HG02763 (cell line): ENCODE data around the gene TMEM185A.
"Not testable (repeated sequence)": the region's sequence is repeated elsewhere in the genome, so short reads cannot be mapped to it uniquely, and the experiment has no call there.

ENCODE experiments used
- ATAC-seq: cut with Tn5 transposase; IDR thresholded peaks from one replicate; pipeline ENCODE4 v1.9.1; 2021; ENCODE audit warnings: mild to moderate bottlenecking, moderate library complexity; ENCODE audit not compliant: unreplicated experiment

TMEM185A gene

GRCh38 chrX:149631234-149632165 lies at the start of gene TMEM185A:
TMEM185A (minus strand) TSS chrX:149631792; CDS start chrX:149631580, 212 bp downstream.
- peak; percentile 88 for ATAC-seq

- ATAC-seq = no peak
Measured at GRCh38 chrX:149681182-149681581, 49.6 kb upstream of the TMEM185A start.

DNA sequence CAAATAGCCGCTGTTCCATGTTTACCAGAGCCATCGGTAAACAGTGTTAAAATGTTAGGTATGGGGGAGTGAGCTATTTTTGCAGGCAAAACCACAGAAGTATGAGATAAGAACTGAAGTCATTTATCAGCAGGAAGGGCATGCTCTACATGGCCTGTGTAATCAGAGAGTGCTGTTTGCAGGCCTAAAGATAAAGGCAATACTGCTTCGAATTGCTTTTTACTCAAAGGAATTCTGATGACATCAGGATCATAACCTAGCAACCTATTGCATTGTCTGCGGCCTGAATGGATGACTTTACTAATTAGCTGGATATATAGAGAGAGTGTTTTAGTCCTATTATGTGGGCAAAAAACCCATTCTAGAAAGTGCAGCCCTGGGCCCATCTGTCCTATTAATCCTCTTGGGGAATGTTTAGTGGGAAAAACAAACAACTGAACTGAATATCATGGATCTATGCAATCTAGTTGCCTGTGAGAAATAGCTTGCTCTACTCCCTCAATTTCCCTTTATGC lies 47.6 kb upstream of the TMEM185A start:
- not testable (repeated sequence) for ATAC-seq

DNA sequence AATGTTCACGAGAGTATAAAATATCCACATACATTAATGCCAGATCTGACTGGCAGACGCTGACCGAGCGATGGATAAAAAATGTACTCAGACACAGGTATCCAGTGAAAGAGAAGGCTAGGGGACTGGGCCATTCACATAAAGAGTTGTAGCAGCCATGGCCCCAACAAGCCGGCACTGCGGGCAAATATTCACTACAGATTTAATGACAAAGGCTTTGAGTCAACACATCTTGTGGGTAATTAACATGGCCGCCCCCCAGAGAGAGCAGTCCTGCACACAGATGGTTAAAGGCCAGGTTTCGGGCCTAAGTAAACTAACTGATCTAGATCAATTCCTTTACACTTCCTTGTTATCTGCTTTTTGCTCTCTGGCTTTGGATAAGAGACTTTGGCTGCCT lies 44.0 kb upstream of the TMEM185A start:
- ATAC-seq = not testable (repeated sequence)

GRCh38 chrX:149675088-149675487 lies 43.5 kb upstream of the TMEM185A start:
- not testable (repeated sequence) for ATAC-seq

DNA sequence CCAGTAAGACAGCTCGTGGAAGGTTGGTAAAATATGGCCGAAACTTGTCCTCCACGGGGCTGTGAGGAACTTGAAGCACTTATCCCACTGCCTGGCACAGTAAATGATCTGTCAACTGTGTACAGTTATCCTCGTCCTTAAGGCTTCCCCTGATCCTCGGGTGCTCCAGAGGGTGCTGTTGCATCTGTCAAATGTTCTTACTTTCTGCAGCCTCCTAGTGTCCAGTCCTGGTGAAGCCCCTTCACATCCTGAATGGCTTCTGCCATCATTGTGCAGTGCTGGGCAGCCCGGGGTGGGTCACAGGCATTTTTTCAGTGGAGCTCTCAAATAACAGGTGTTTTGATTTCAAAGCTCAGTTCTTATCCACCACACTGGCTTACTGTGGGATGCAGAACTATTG lies 29.0 kb upstream of the TMEM185A start:
- not testable (repeated sequence) for ATAC-seq

- ATAC-seq = not testable (repeated sequence)
Measured at GRCh38 chrX:149656260-149656884, 24.8 kb upstream of the TMEM185A start.

GRCh38 chrX:149652232-149652981 lies 20.8 kb upstream of the TMEM185A start:
- no peak for ATAC-seq

- no peak for ATAC-seq
Measured at GRCh38 chrX:149650162-149650561, 18.6 kb upstream of the TMEM185A start.

DNA sequence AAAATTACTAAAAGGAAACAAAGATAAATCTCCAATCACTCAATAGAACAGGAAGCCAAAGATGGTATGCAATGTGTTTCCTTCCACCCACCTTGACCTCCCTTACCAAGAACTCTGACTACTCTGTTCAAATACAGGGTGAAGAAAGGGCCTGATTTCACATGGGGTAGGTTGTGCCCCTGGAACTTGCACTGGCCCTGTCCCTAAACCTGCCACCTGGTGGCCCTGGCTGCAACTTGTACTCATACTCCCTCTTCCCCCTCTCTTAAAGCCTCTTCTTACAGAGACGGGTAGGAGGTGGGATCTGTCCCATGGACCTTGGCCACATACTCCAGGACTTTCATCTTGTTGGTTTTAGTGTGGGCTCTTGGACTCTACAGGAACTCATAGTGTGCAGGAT lies 17.3 kb upstream of the TMEM185A start:
- no peak for ATAC-seq

- ATAC-seq = no peak
Measured at GRCh38 chrX:149647505-149647904, 15.9 kb upstream of the TMEM185A start.

DNA sequence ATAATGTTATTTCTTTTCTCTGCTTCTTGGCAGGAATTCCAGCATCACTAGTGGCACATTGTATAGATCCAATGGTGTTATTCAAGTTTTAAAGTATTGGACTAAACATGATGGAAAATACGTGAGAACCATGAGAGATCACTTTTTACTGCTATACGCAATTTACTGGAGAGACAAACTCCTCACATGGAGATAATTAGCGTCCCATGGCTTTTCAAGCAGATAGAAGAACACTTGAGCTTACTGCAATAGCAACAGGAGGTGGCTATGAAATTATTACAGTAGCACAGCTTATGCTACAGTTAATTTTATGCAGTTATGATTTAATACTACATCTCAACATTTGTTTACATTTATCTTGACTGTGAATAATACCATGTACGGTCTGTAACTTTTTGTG lies 11.9 kb upstream of the TMEM185A start:
- ATAC-seq = no peak

- ATAC-seq = no peak
Measured at GRCh38 chrX:149641835-149642234, 10.2 kb upstream of the TMEM185A start.

DNA sequence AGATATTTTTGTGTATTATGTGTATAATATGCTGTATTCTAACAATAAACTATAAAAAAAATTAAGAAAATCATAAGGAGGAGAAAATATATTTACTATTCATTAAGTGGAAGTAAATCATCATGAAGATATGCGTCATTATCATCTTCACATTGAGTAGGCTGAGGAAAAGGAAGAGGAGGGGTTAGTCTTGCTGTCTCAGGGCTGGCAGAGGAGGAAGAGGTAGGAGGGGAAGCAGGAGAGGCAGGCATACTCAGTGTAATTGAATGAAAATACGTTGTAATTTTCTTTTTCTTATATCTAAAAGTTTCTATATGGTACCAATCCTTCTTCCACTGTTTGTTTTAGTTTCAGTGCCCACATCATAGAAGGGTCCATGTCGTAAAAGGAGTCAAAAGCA lies 9.8 kb upstream of the TMEM185A start:
- no peak for ATAC-seq

DNA sequence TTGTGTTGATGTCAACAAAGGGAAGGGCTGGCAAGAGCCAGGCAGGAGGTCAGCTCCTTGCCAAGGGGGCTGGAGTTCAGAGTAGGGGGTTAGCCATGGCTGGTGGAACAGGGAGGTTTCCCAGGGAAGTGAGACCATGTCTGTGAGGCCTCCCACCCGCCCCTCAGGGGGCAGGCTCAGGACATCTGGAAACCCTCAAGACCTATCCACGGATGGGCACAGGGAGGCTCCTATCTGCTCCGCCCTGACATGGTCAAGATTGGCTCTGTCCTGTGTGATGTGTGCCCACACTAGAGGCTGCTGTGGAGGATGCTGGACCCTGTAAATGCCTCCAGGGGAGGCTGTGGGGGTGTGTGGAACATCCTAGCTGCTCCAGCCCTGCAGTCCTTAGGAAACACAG lies 8.0 kb upstream of the TMEM185A start:
- no peak for ATAC-seq

DNA sequence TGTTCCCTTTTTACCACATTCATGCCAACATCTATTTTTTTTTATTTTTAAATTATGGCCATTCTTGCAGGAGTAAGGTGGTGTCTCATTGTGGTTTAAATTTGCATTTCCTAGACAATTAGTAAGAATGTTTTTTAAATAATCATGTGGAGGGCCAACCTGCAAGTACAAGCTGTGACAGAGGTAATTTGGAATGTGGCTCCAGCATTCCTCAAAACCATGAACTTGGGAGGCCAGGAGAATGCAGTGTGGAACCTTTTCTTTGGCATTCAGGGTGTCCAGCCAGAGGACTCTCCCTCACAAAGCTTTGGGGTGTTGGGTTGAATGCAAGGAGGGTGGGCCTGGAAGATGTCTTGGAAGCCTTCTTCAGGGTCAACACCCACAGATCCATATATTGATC lies 7.3 kb upstream of the TMEM185A start:
- no peak for ATAC-seq

DNA sequence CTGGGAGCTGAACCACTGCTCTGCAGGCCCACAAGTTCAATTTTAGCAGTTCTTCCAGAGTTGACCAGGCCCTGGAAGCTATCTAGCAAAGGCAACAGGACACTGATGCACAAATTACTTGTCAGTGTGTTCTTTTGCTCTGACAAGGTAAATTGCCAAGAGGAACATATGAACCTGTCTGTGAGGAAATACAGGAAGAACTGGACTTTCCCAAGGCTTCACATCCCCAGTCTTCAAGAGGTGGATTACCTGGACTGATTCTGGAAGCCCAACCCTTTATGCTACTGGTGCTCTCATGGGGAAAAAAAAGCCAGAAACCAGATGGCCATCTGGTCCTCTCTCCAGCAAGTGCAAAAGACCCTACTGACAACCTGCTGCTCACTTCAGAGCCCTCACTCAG lies 1.9 kb upstream of the TMEM185A start:
- ATAC-seq = no peak

DNA sequence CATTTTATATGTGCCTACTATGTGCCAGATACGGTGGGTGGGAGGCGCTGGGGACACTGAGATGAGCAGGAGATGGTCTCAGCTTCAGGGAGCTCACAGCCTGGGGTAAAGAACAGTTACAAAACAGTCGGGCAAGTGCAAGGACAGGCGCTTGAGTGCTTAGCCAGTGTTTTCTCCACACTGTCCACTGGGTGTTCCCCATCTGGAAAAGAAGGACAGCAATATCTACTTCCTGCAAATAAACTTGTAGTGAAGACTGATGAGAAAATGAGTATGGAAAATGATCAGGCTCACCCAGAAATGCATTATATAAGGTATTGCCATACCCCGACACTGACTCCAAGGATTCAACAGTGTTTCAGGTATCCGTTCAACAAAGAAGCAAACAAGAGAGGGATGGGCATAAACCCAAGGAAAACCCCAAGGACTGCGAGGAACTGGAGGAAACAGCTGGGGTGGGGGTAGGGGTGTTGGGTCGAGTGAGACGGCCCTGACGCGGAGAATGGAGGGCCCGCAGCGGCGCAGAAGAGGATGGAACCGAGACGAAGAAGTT lies 835 bp downstream of the TMEM185A start:
- no peak for ATAC-seq

DNA sequence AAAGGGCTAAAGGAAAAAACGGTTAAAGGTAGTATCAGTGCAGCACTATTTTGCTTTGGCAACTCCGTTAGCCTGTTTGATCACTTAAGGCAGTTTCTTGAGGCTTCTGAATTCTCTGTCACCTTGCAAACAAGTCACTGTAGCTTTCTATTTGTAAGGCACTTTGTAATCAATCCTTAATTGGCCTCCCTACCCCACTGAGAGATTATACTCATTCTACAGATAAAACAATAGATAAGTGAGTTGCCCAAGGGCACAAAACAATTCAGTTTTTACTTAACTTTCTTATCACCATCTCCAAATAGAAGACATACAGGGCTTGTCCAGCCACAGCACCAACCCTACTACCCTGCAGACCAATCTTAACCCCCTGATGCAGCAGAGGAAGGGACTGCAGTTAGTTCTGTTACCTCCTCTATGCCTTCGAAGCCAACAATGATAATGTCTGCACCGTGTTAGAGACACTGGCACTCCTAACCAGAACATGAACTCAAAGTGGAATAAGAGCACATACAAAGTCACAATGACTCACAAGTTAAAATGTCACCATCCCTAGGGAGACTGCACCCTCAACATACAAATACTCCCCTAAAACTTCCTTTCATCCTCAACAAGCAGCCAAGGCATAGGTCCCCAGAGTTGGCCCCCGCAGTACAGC lies 1.7 kb downstream of the TMEM185A start:
- no peak for ATAC-seq

- no peak for ATAC-seq
Measured at GRCh38 chrX:149628768-149629167, 2.8 kb downstream of the TMEM185A start.
